ENCODE results near the gene TMEM131. TPM values are rescaled to one million over a fixed set of nuclear protein-coding genes. Genes with fewer than 3 reads are reported as not detected.

Gene TMEM131
- total RNA-seq, 5 donors from 2014 or later (not counting 1 experiment from before 2014, with no cell fraction given): 39.3 to 43.9 (median 41.1) TPM

- no peak overlapping the region for H3K4me3 Mint-ChIP-seq
- Histone ChIP-seq H3K9me3 (no peaks in the 10 kb centered on the region), H3K27me3 (replicated peaks in 1 of 2; ENCODE audit: control insufficient read depth in 2 of 2, extremely low read depth in 1 of 2, insufficient read depth in 2 of 2, low read length in 1 of 2) (no peaks in the 10 kb centered on the region), H3K27ac (ENCODE audit: low read length) (no peak overlapping the region), H3K4me1 (ENCODE audit: control insufficient read depth in 1 of 2, extremely low read depth in 1 of 2, insufficient read depth in 2 of 2, low read length in 2 of 2) (no peaks in the 10 kb centered on the region), H3K4me3 (ENCODE audit: control insufficient read depth in 1 of 2, extremely low read depth in 1 of 2, low read length in 1 of 2) (no peak overlapping the region), H3K36me3 (ENCODE audit: control insufficient read depth in 2 of 2, extremely low read depth in 1 of 2, insufficient read depth in 1 of 2, low read length in 1 of 2) (no peaks in the 10 kb centered on the region)
- no peak for ATAC-seq (replicated peaks in 1 of 4)
- ChIA-PET POLR2A (no interaction called here), CTCF (no interaction called here)
- H3K4me1 Mint-ChIP-seq: peaks cover 62 to 68% (median 62%) of the 10 kb centered on the region in 3 donors
- H3K9me3 Mint-ChIP-seq: peaks cover 8 to 17% (median 10%) of the 10 kb centered on the region in 3 donors
- peaks cover 40% of the 10 kb centered on the region for H3K36me3 Mint-ChIP-seq
- H3K27ac Mint-ChIP-seq: no peak overlapping the region
- WGBS (ENCODE audit: insufficient coverage): no CpG with 5 or more reads among the region's 3 CpGs
- DNase-seq: no peak
- no peaks in the 10 kb centered on the region for H3K27me3 Mint-ChIP-seq
These were observed 12.1 kb downstream of the TMEM131 start for GRCh38 chr2:97983698-97984097.

- CTCF ChIA-PET: no interaction called here
- peaks cover 2 to 16% (median 12%) of the 10 kb centered on the region in 3 donors for H3K9me3 Mint-ChIP-seq
- WGBS (ENCODE audit: insufficient coverage): no CpG with 5 or more reads among the region's 6 CpGs
- H3K4me3 ChIP-seq (ENCODE audit: control insufficient read depth in 1 of 2, extremely low read depth in 1 of 2, low read length in 1 of 2): no peak overlapping the region
- ATAC-seq (replicated peaks in 1 of 4): no peak
- H3K27me3 Mint-ChIP-seq: no peaks in the 10 kb centered on the region
- no peak overlapping the region for H3K4me3 Mint-ChIP-seq
- H3K4me1 Mint-ChIP-seq: peaks cover 61 to 66% (median 62%) of the 10 kb centered on the region in 3 donors
- no peaks in the 10 kb centered on the region for H3K27me3 ChIP-seq (replicated peaks in 1 of 2; ENCODE audit: control insufficient read depth in 2 of 2, extremely low read depth in 1 of 2, insufficient read depth in 2 of 2, low read length in 1 of 2)
- H3K36me3 Mint-ChIP-seq: peaks cover 41% of the 10 kb centered on the region
- POLR2A ChIA-PET: no interaction called here
- DNase-seq: no peak
- H3K9me3 ChIP-seq: no peaks in the 10 kb centered on the region
- no peaks in the 10 kb centered on the region for H3K36me3 ChIP-seq (ENCODE audit: control insufficient read depth in 2 of 2, extremely low read depth in 1 of 2, insufficient read depth in 1 of 2, low read length in 1 of 2)
- no peaks in the 10 kb centered on the region for H3K4me1 ChIP-seq (ENCODE audit: control insufficient read depth in 1 of 2, extremely low read depth in 1 of 2, insufficient read depth in 2 of 2, low read length in 2 of 2)
- H3K27ac Mint-ChIP-seq: no peak overlapping the region
- H3K27ac ChIP-seq (ENCODE audit: low read length): no peak overlapping the region
These were observed 12.6 kb downstream of the TMEM131 start for GRCh38 chr2:97983134-97983533.

- no peaks in the 10 kb centered on the region for H3K36me3 ChIP-seq (ENCODE audit: control insufficient read depth in 2 of 2, extremely low read depth in 1 of 2, insufficient read depth in 1 of 2, low read length in 1 of 2)
- H3K4me1 Mint-ChIP-seq: peaks cover 58 to 63% (median 61%) of the 10 kb centered on the region in 3 donors
These were observed 13.1 kb downstream of the TMEM131 start for GRCh38 chr2:97982621-97983020.

GRCh38 chr2:97981961-97982360 lies 13.8 kb downstream of the TMEM131 start:
- peaks cover 0 to 16% (median 14%) of the 10 kb centered on the region in 3 donors for H3K9me3 Mint-ChIP-seq
- Histone ChIP-seq H3K27me3 (replicated peaks in 1 of 2; ENCODE audit: control insufficient read depth in 2 of 2, extremely low read depth in 1 of 2, insufficient read depth in 2 of 2, low read length in 1 of 2) (no peaks in the 10 kb centered on the region), H3K4me1 (ENCODE audit: control insufficient read depth in 1 of 2, extremely low read depth in 1 of 2, insufficient read depth in 2 of 2, low read length in 2 of 2) (no peaks in the 10 kb centered on the region), H3K36me3 (ENCODE audit: control insufficient read depth in 2 of 2, extremely low read depth in 1 of 2, insufficient read depth in 1 of 2, low read length in 1 of 2) (no peaks in the 10 kb centered on the region), H3K27ac (ENCODE audit: low read length) (no peak overlapping the region), H3K9me3 (no peaks in the 10 kb centered on the region), H3K4me3 (ENCODE audit: control insufficient read depth in 1 of 2, extremely low read depth in 1 of 2, low read length in 1 of 2) (no peak overlapping the region)
- ATAC-seq (replicated peaks in 1 of 4) (no peak), DNase-seq (no peak)
- no peak overlapping the region for H3K27ac Mint-ChIP-seq
- H3K27me3 Mint-ChIP-seq: no peaks in the 10 kb centered on the region
- ChIA-PET POLR2A (no interaction called here), CTCF (interaction anchor here in 1 of 2 donors (1.0 kb wide), 1 partner anchor 23 kb away, joined by 3 read pairs; no protein-coding TSS in a partner anchor)
- WGBS (ENCODE audit: insufficient coverage): no CpG with 5 or more reads among the region's 5 CpGs
- peaks cover 59 to 64% (median 61%) of the 10 kb centered on the region in 3 donors for H3K4me1 Mint-ChIP-seq
- H3K4me3 Mint-ChIP-seq: no peak overlapping the region
- peaks cover 46% of the 10 kb centered on the region for H3K36me3 Mint-ChIP-seq

More at GRCh38 chr2:97982621-97983020, 13.1 kb downstream of the TMEM131 start:
- no peaks in the 10 kb centered on the region for H3K27me3 ChIP-seq (replicated peaks in 1 of 2; ENCODE audit: control insufficient read depth in 2 of 2, extremely low read depth in 1 of 2, insufficient read depth in 2 of 2, low read length in 1 of 2)
- no peak for DNase-seq
- no peak overlapping the region for H3K4me3 ChIP-seq (ENCODE audit: control insufficient read depth in 1 of 2, extremely low read depth in 1 of 2, low read length in 1 of 2)
- no peaks in the 10 kb centered on the region for H3K9me3 ChIP-seq
- peaks cover 43% of the 10 kb centered on the region for H3K36me3 Mint-ChIP-seq
- ChIA-PET CTCF (interaction anchor here in 1 of 2 donors (1.0 kb wide), 1 partner anchor 24 kb away, joined by 3 read pairs; no protein-coding TSS in a partner anchor), POLR2A (no interaction called here)
- no peaks in the 10 kb centered on the region for H3K4me1 ChIP-seq (ENCODE audit: control insufficient read depth in 1 of 2, extremely low read depth in 1 of 2, insufficient read depth in 2 of 2, low read length in 2 of 2)
- H3K27ac Mint-ChIP-seq: no peak overlapping the region
- H3K9me3 Mint-ChIP-seq: peaks cover 0 to 16% (median 14%) of the 10 kb centered on the region in 3 donors
- no peak for ATAC-seq (replicated peaks in 1 of 4)
- no peaks in the 10 kb centered on the region for H3K27me3 Mint-ChIP-seq
- H3K4me3 Mint-ChIP-seq: no peak overlapping the region
- H3K27ac ChIP-seq (ENCODE audit: low read length): no peak overlapping the region

GRCh38 chr2:97979904-97980303 lies 15.8 kb downstream of the TMEM131 start:
- Mint-ChIP-seq H3K9me3 (peaks cover 0 to 27% (median 16%) of the 10 kb centered on the region in 3 donors), H3K27ac (no peak overlapping the region), H3K27me3 (no peaks in the 10 kb centered on the region), H3K36me3 (peaks cover 58% of the 10 kb centered on the region), H3K4me1 (peaks cover 49 to 61% (median 58%) of the 10 kb centered on the region in 3 donors), H3K4me3 (no peak overlapping the region)
- H3K27ac ChIP-seq (ENCODE audit: low read length): no peak overlapping the region
- H3K4me3 ChIP-seq (ENCODE audit: control insufficient read depth in 1 of 2, extremely low read depth in 1 of 2, low read length in 1 of 2): no peak overlapping the region
- no CpG with 5 or more reads among the region's 2 CpGs for WGBS (ENCODE audit: insufficient coverage)
- H3K27me3 ChIP-seq (replicated peaks in 1 of 2; ENCODE audit: control insufficient read depth in 2 of 2, extremely low read depth in 1 of 2, insufficient read depth in 2 of 2, low read length in 1 of 2): no peaks in the 10 kb centered on the region
- ATAC-seq (replicated peaks in 1 of 4) (no peak), DNase-seq (no peak)
- POLR2A ChIA-PET: no interaction called here
- H3K4me1 ChIP-seq (ENCODE audit: control insufficient read depth in 1 of 2, extremely low read depth in 1 of 2, insufficient read depth in 2 of 2, low read length in 2 of 2): no peaks in the 10 kb centered on the region
- CTCF ChIA-PET: no interaction called here
- no peaks in the 10 kb centered on the region for H3K36me3 ChIP-seq (ENCODE audit: control insufficient read depth in 2 of 2, extremely low read depth in 1 of 2, insufficient read depth in 1 of 2, low read length in 1 of 2)
- peaks cover 2% of the 10 kb centered on the region for H3K9me3 ChIP-seq

- WGBS (ENCODE audit: insufficient coverage): no CpG with 5 or more reads among the region's 1 CpG
- Mint-ChIP-seq H3K27ac (no peak overlapping the region), H3K27me3 (no peaks in the 10 kb centered on the region), H3K36me3 (peaks cover 54% of the 10 kb centered on the region), H3K4me1 (peaks cover 44 to 57% (median 51%) of the 10 kb centered on the region in 3 donors), H3K9me3 (peaks cover 5 to 35% (median 25%) of the 10 kb centered on the region in 3 donors), H3K4me3 (no peak overlapping the region)
- ChIA-PET POLR2A (no interaction called here), CTCF (no interaction called here)
- Histone ChIP-seq H3K4me1 (ENCODE audit: control insufficient read depth in 1 of 2, extremely low read depth in 1 of 2, insufficient read depth in 2 of 2, low read length in 2 of 2) (peaks cover 0 to 5% of the 10 kb centered on the region in 2 experiments), H3K27ac (ENCODE audit: low read length) (no peak overlapping the region), H3K9me3 (peaks cover 2% of the 10 kb centered on the region), H3K27me3 (replicated peaks in 1 of 2; ENCODE audit: control insufficient read depth in 2 of 2, extremely low read depth in 1 of 2, insufficient read depth in 2 of 2, low read length in 1 of 2) (no peaks in the 10 kb centered on the region), H3K36me3 (ENCODE audit: control insufficient read depth in 2 of 2, extremely low read depth in 1 of 2, insufficient read depth in 1 of 2, low read length in 1 of 2) (no peaks in the 10 kb centered on the region), H3K4me3 (ENCODE audit: control insufficient read depth in 1 of 2, extremely low read depth in 1 of 2, low read length in 1 of 2) (no peak overlapping the region)
- DNase-seq (no peak), ATAC-seq (replicated peaks in 1 of 4) (no peak)
These were observed 21.3 kb downstream of the TMEM131 start for GRCh38 chr2:97974471-97974870.
